K562 (cell line): ENCODE data around the gene ZNF574. TPM values are rescaled to one million over a fixed set of nuclear protein-coding genes. Genes with fewer than 3 reads are reported as not detected.

Experiments used
- ATAC-seq: fragments of 200-7000 bp; cut with Tn5 transposase; 3 replicates; pipeline ENCODE4 v1.9.1; 2020; ENCODE audit warnings: moderate library complexity
- BruUV-seq: library from RNA; stranded (reverse); fragments of 400-500 nt; replicated peaks from 2 replicates; lab custom pipeline; 2021; lab: Mats Ljungman, UMichigan
- CTCF ChIA-PET: fragments of 300-600 bp; formaldehyde crosslinking; extraction: SDS; loops from one replicate; lab custom pipeline; 2021; ENCODE audit warnings: low intra/inter-chr PET ratio; lab: Yijun Ruan, JAX
- POLR2A ChIA-PET: fragments of 300-600, 350-650 bp; sonication (Branson Sonifier 250); formaldehyde crosslinking; extraction: SDS; loops from one replicate; lab custom pipeline; 2021; ENCODE audit warnings: antibody characterized with exemption, inconsistent platforms; lab: Yijun Ruan, JAX
- DNase-seq, 4 experiments: peaks; one replicate each; pipeline versions ENCODE4 v3.0.0 to v3.0.0-alpha.2; 2011 to 2018; ENCODE audit warnings: low spot score in 3 of 4, mixed read lengths in 3 of 4; ENCODE audit errors: extremely low read depth in 1 of 4
- FAIRE-seq: peaks from 2 replicates; lab custom pipeline; 2011; peaks lifted over from hg19 to GRCh38; lab: Jason Lieb, UNC
- H2AFZ ChIP-seq: 2 replicates; pipeline ENCODE4 v1.6.0; 2011; ENCODE audit warnings: low read depth, low read length, control low read depth, inconsistent platforms
- H3K27ac ChIP-seq: fragments of 200-600 bp; 3 replicates; pipeline ENCODE4 v1.8.0; 2011; ENCODE audit warnings: low read depth, mild to moderate bottlenecking, control low read depth, inconsistent platforms, low read length, moderate library complexity, mixed read lengths; ENCODE audit errors: extremely low read depth
- H3K27me3 ChIP-seq, 2 experiments: fragments of 300-600 bp in 1 of 2; 2 replicates in 1 of 2; 3 replicates in 1 of 2; pipeline versions ENCODE4 v1.6.0 to v1.8.0; 2011; ENCODE audit warnings: inconsistent platforms in 2 of 2, low read length in 2 of 2, mild to moderate bottlenecking in 1 of 2, mixed read lengths in 1 of 2, moderate library complexity in 1 of 2; ENCODE audit not compliant: control insufficient read depth in 2 of 2, insufficient read depth in 2 of 2
- H3K36me3 ChIP-seq: fragments of 300-600 bp; 3 replicates; pipeline ENCODE4 v1.8.0; 2011; ENCODE audit warnings: mild to moderate bottlenecking, low read length, inconsistent platforms; ENCODE audit not compliant: control insufficient read depth, insufficient read depth
- H3K4me1 ChIP-seq, 2 experiments: fragments of 200-600 bp in 1 of 2; replicated peaks in 1 of 2; 2 replicates in 1 of 2; 3 replicates in 1 of 2; pipeline versions ENCODE4 v1.5.1 to v1.8.0; 2011; ENCODE audit warnings: inconsistent platforms in 2 of 2, low read length in 2 of 2, mild to moderate bottlenecking in 1 of 2, mixed read lengths in 1 of 2, moderate library complexity in 1 of 2; ENCODE audit not compliant: control insufficient read depth in 2 of 2, insufficient read depth in 2 of 2
- H3K4me2 ChIP-seq: 2 replicates; pipeline ENCODE4 v1.6.1; 2011; ENCODE audit warnings: low read length, control low read depth, inconsistent platforms, mixed read lengths; ENCODE audit not compliant: insufficient read depth
- H3K4me3 ChIP-seq: fragments of 200-600 bp; sonication (generic), shearing (Covaris generic); 2 replicates; pipeline ENCODE4 v1.5.1; 2016; ENCODE audit warnings: control low read depth, inconsistent platforms
- H3K79me2 ChIP-seq: fragments of 200-600 bp; 3 replicates; pipeline ENCODE4 v1.8.0; 2011; ENCODE audit warnings: low read length, inconsistent platforms; ENCODE audit not compliant: control insufficient read depth, insufficient read depth
- H3K9ac ChIP-seq, 2 experiments: 2 replicates each; pipeline versions ENCODE4 v1.6.0 to v1.6.1; 2011; ENCODE audit warnings: low read depth in 2 of 2, low read length in 2 of 2, control low read depth in 1 of 2, inconsistent platforms in 1 of 2, mild to moderate bottlenecking in 1 of 2, mixed read lengths in 1 of 2; ENCODE audit not compliant: insufficient read depth in 1 of 2
- H3K9me1 ChIP-seq: one replicate; pipeline ENCODE4 v1.6.0; 2011; ENCODE audit warnings: inconsistent platforms, mild to moderate bottlenecking, low read length, moderate library complexity; ENCODE audit not compliant: control insufficient read depth, insufficient read depth
- H3K9me3 ChIP-seq: replicated peaks from 2 replicates; pipeline ENCODE4 v1.5.1; 2011; ENCODE audit warnings: low read depth, low read length, inconsistent platforms; ENCODE audit not compliant: control insufficient read depth, insufficient read depth
- H4K20me1 ChIP-seq: replicated peaks from 2 replicates; pipeline ENCODE4 v1.6.1; 2011; ENCODE audit warnings: low read length, inconsistent platforms, mixed read lengths; ENCODE audit not compliant: control insufficient read depth, insufficient read depth
- ARID2 ChIP-seq: fragments of 450-650 bp; IDR thresholded peaks from 2 replicates; pipeline ENCODE4 v1.6.1; 2017; ENCODE audit warnings: antibody characterized with exemption, mild to moderate bottlenecking
- KAT2B ChIP-seq: IDR thresholded peaks from one replicate; pipeline ENCODE4 v1.6.1; 2012; ENCODE audit warnings: low read depth, mild to moderate bottlenecking, control low read depth, inconsistent platforms, low read length, moderate library complexity
- POLR2AphosphoS5 ChIP-seq: IDR thresholded peaks from 2 replicates; pipeline ENCODE4 v1.6.1; 2011; ENCODE audit warnings: mild to moderate bottlenecking, low read depth, low read length, moderate library complexity; ENCODE audit not compliant: control insufficient read depth, insufficient read depth
- TRIM28 ChIP-seq: fragments of 450-650 bp; IDR thresholded peaks from 2 replicates; pipeline ENCODE4 v1.6.1; 2017
- YBX1 ChIP-seq: fragments of 450-650 bp; IDR thresholded peaks from 2 replicates; pipeline ENCODE4 v1.7.1; 2016; ENCODE audit warnings: mild to moderate bottlenecking
- ZC3H11A ChIP-seq: IDR thresholded peaks from 2 replicates; pipeline ENCODE4 v1.6.1; 2012; ENCODE audit warnings: low read depth, low read length, improper control_type of control experiment
- WGBS: fragments of 100-300 bp; shearing (Covaris generic); methylation state at CpG from one replicate; pipeline ENCODE4 v1.1.6; 2016; ENCODE audit warnings: low coverage, mixed read lengths; ENCODE audit not compliant: insufficient coverage; ENCODE audit errors: missing lambda C conversion rate; 5-methylcytosine and 5-hydroxymethylcytosine counted together
- in situ Hi-C: fragments of 300-500 bp; cut with MboI; formaldehyde crosslinking; loops from 4 replicates; pipeline ENCODE4 v1.15.0; 2018; ENCODE audit warnings: inconsistent platforms, mixed read lengths
- intact Hi-C: fragments of 100-400 bp; cut with micrococcal nuclease; formaldehyde crosslinking; loops from 2 replicates; pipeline ENCODE4 v1.14.2; 2022
- polyA plus RNA-seq, 8 experiments: library from polyadenylated mRNA; depleted of rRNA in 4 of 8; stranded (reverse) in 5 of 8; unstranded in 3 of 8; fragments of >200 nt; fragmentation: Nextera tagmentation in 2 of 8; fragmentation: Illumina TruSeq in 1 of 8; extraction: Ambion mirVana in 2 of 8; extraction: Trizol in 1 of 8; gene quantifications; 2 replicates each; pipeline versions ENCODE4 v1.2.1 to v1.2.3, GENCODE V29; 2011 to 2014; ENCODE audit warnings: inconsistent platforms in 1 of 8, missing spikeins in 1 of 8
- total RNA-seq, 7 experiments: library from RNA; depleted of rRNA in 6 of 7; stranded (reverse); fragments of >200 nt in 6 of 7; fragmentation: Illumina TruSeq in 2 of 7; extraction: Trizol in 2 of 7; gene quantifications; 2 replicates each; pipeline versions ENCODE4 v1.2.1 to v1.2.3, GENCODE V29; 2011 to 2021; ENCODE audit warnings: low replicate concordance in 1 of 7
- TF ChIP-seq, protein P1 (sequence below), 2 experiments: fragments of 450-650 bp; IDR thresholded peaks; 2 replicates each; pipeline ENCODE4 v1.6.1; 2016; ENCODE audit warnings: mild to moderate bottlenecking in 2 of 2, borderline replicate concordance in 1 of 2, low read depth in 1 of 2, moderate library complexity in 1 of 2
- TF ChIP-seq, protein P2 (sequence below): IDR thresholded peaks from 2 replicates; pipeline ENCODE4 v1.6.1; 2012; ENCODE audit warnings: low read depth, low read length, improper control_type of control experiment, borderline replicate concordance
- TF ChIP-seq, protein P3 (sequence below): sonication (generic); formaldehyde crosslinking; IDR thresholded peaks from 2 replicates; pipeline ENCODE4 v1.8.0; 2022; ENCODE audit warnings: mild to moderate bottlenecking, missing genetic modification reagents
- TF ChIP-seq, protein P4 (sequence below), 2 experiments: fragments of 250-450 bp in 1 of 2; fragments of 450-650 bp in 1 of 2; sonication (Bioruptor Pico) in 1 of 2; IDR thresholded peaks; 2 replicates each; pipeline versions ENCODE4 v1.6.1 to v1.8.0; 2016 to 2021; ENCODE audit warnings: mild to moderate bottlenecking in 2 of 2, moderate library complexity in 2 of 2, missing compliant biosample characterization in 1 of 2, missing genetic modification characterization in 1 of 2

The ZNF574 gene
- total and polyA plus RNA-seq, 9 of the 15 experiments (the other 6 are each of a cell fraction or from before 2014, with no cell fraction given): 0.24 to 20.7 (median 8.4) TPM

DNA sequence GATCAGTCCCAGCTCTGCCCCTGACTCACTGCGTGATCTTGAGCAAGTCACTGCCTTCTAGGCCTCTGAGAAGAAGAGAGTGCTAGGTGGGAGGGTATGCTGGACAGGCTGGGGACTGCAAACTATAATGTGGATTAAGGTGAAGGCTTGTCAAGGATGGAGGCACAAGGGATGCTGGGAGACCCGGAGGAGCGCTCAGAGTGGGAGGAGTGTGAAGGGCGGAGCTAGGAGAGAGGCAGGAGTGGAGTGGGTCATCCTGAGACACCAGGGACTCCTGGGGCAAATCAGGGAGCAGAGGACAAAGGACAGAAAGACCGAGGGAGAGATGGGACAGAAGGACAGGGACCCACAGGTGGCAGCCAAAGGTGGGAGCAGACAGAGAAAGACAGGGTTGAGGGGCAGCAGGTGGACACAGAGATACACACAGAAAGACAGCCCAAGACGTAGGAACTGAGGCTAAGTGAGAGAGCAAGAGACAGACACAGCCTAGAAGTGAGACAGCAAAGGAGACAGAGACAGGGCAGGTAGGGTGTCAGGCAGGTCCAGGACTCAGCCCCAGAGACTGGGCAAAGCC is 8.6 kb upstream of the ZNF574 start:
- POLR2A ChIA-PET: interaction anchor here (0.6 to 0.9 kb wide), 6 partner anchors 9 to 705 kb away, joined by 3 read pairs; partner anchors contain the start of gene ZNF574
- FAIRE-seq: no peak
- Histone ChIP-seq H4K20me1 (no peaks in the 10 kb centered on the region), H3K9ac (no peak overlapping the region; a peak in 1 of 4 replicates), H2AFZ (no peak overlapping the region), H3K27me3 (peaks cover 12 to 42% of the 10 kb centered on the region in 2 experiments; a peak in 4 of 5 replicates), H3K9me3 (no peaks in the 10 kb centered on the region), H3K79me2 (no peaks in the 10 kb centered on the region), H3K4me1 (peaks cover 0 to 29% of the 10 kb centered on the region in 2 experiments; a peak in 3 of 5 replicates), H3K4me2 (no peak overlapping the region), H3K27ac (no peak overlapping the region), H3K4me3 (no peak overlapping the region), H3K36me3 (no peaks in the 10 kb centered on the region), H3K9me1 (no peaks in the 10 kb centered on the region)
- intact Hi-C loops (no loop called here), in situ Hi-C loops (no loop called here)
- CTCF ChIA-PET: interaction anchor here (0.6 kb wide), 1 partner anchor 306 kb away, joined by 3 read pairs; no protein-coding TSS in a partner anchor
- DNase-seq: no peak
- 0% methylated on average over 6 of the region's 6 CpGs for WGBS
- ATAC-seq: 0 out of 3 replicates have a peak, but pooled peaks have one; percentile 22
- no TSS peak for BruUV-seq
- TF ChIP-seq, protein P1, sequence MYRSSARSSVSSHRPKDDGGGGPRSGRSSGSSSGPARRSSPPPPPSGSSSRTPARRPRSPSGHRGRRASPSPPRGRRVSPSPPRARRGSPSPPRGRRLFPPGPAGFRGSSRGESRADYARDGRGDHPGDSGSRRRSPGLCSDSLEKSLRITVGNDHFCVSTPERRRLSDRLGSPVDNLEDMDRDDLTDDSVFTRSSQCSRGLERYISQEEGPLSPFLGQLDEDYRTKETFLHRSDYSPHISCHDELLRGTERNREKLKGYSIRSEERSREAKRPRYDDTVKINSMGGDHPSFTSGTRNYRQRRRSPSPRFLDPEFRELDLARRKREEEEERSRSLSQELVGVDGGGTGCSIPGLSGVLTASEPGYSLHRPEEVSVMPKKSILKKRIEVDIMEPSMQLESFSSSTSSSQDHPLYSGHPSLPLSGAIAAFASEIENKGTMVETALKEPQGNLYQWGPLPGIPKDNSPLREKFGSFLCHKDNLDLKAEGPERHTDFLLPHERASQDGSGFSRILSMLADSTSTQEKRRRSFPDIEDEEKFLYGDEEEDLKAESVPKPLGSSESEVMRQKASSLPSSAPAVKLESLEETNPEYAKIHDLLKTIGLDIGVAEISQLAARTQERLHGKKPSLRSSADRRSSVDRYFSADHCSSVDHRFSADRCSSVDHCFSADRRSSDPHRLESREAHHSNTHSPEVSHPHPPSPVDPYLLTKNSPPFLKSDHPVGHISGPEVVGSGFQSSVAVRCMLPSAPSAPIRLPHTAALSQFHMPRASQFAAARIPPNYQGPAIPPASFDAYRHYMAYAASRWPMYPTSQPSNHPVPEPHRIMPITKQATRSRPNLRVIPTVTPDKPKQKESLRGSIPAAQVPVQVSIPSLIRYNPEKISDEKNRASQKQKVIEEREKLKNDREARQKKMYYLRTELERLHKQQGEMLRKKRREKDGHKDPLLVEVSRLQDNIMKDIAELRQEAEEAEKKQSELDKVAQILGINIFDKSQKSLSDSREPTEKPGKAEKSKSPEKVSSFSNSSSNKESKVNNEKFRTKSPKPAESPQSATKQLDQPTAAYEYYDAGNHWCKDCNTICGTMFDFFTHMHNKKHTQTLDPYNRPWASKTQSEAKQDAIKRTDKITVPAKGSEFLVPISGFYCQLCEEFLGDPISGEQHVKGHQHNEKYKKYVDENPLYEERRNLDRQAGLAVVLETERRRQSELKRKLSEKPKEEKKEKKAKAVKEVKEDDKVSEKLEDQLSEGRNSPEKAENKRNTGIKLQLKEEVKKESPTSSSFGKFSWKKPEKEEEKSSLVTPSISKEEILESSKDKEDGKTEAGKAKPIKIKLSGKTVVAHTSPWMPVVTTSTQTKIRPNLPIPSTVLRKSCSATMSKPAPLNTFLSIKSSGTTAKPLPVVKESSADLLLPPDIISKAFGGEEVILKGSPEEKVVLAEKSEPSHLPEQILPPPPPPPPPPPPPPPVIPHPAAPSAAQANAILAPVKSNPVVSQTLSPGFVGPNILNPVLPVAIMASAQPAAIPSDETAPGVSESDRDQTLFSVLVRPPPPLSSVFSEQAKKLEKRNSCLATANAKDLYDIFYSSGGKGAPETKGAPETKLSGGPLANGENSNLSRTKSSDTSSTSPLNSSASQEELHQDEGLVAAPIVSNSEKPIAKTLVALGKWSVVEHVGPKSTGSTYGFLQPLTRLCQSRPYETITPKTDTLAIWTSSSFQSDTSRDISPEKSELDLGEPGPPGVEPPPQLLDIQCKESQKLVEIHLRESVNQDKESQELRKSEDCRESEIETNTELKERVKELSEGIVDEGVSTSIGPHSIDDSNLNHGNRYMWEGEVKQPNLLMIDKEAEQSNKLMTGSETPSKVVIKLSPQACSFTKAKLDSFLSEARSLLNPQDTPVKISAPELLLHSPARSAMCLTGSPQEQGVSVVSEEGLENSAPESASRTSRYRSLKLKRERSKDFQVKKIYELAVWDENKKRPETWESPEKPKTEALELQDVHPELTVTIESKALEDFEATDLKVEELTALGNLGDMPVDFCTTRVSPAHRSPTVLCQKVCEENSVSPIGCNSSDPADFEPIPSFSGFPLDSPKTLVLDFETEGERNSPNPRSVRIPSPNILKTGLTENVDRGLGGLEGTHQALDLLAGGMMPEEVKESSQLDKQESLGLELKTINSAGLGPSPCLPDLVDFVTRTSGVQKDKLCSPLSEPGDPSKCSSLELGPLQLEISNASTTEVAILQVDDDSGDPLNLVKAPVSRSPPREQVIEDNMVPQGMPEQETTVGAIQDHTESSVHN (IDR thresholded peaks at IDR 0.05; ENCODE audit: borderline replicate concordance in 1 of 2, low read depth in 1 of 2): no peak
- TF ChIP-seq, protein P2, sequence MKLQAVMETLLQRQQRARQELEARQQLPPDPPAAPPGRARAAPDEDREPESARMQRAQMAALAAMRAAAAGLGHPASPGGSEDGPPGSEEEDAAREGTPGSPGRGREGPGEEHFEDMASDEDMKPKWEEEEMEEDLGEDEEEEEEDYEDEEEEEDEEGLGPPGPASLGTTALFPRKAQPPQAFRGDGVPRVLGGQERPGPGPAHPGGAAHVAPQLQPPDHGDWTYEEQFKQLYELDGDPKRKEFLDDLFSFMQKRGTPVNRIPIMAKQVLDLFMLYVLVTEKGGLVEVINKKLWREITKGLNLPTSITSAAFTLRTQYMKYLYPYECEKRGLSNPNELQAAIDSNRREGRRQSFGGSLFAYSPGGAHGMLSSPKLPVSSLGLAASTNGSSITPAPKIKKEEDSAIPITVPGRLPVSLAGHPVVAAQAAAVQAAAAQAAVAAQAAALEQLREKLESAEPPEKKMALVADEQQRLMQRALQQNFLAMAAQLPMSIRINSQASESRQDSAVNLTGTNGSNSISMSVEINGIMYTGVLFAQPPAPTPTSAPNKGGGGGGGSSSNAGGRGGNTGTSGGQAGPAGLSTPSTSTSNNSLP: no peak
- TF ChIP-seq YBX1 (no peak), TRIM28 (no peak), ZC3H11A (no peak), POLR2AphosphoS5 (no peak), ARID2 (no peak), KAT2B (no peak)
- TF ChIP-seq, protein P3, sequence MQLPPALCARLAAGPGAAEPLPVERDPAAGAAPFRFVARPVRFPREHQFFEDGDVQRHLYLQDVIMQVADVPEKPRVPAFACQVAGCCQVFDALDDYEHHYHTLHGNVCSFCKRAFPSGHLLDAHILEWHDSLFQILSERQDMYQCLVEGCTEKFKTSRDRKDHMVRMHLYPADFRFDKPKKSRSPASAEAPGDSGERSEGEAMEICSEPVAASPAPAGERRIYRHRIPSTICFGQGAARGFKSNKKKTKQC (CRISPR knock-in tag): no peak
- TF ChIP-seq, protein P4, sequence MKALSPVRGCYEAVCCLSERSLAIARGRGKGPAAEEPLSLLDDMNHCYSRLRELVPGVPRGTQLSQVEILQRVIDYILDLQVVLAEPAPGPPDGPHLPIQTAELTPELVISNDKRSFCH (CRISPR knock-in tag; IDR thresholded peaks at IDR 0.05): no peak
- TF ChIP-seq, protein P4 (tag; IDR thresholded peaks at IDR 0.05): no peak
